Measurements from ENCODE around the gene CNOT6. TPM values are rescaled to one million over a fixed set of nuclear protein-coding genes. Genes with fewer than 3 reads are reported as not detected.

Gene CNOT6
- total and polyA plus RNA-seq, 8 donors: 4.7 to 38.2 (median 12.5) TPM

DNA sequence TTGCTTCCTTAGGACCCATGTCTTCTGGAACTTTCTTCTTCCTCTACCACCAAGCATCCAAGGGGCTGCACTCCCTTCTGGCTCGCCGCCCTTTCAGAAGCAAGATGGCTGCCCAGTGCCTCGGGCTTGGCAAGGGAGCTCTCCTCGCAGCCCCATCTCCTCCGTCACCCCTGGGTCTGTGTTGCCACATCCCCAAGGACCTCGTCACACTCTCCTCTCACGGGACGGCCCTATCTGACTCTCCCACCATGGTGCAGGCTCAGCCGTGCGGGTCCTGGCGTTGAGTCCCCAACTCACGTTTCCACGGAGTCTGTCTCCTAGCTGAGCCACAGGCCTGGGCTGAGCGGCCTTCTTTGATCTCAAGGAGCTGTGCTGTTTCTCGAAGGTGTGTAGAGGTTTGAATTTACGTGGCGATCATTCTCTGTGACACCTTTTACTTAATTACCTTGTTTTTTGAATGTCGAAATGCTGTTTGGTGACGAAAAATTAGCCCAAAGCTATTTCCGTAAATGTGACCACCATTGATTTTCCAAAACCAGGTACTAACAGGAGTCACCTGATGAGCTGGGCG lies 112.1 kb downstream of the CNOT6 start:
- Histone ChIP-seq H3K27me3 (peaks cover 0 to 5% (median 0%) of the 10 kb centered on the region in 3 donors), H3K4me3 (no peak overlapping the region), H3K27ac (no peak overlapping the region), H3K9me3 (no peaks in the 10 kb centered on the region), H3K36me3 (no peaks in the 10 kb centered on the region), H3K4me1 (no peaks in the 10 kb centered on the region)
- 75 to 81% (median 79%) methylated on average over 21 of the region's 21 CpGs for WGBS, 5 donors
- DNase-seq: no peak
- intact Hi-C loops (cut with DNase I; ENCODE audit: low total_unique reads): no loop called here
- TF ChIP-seq, protein P1, sequence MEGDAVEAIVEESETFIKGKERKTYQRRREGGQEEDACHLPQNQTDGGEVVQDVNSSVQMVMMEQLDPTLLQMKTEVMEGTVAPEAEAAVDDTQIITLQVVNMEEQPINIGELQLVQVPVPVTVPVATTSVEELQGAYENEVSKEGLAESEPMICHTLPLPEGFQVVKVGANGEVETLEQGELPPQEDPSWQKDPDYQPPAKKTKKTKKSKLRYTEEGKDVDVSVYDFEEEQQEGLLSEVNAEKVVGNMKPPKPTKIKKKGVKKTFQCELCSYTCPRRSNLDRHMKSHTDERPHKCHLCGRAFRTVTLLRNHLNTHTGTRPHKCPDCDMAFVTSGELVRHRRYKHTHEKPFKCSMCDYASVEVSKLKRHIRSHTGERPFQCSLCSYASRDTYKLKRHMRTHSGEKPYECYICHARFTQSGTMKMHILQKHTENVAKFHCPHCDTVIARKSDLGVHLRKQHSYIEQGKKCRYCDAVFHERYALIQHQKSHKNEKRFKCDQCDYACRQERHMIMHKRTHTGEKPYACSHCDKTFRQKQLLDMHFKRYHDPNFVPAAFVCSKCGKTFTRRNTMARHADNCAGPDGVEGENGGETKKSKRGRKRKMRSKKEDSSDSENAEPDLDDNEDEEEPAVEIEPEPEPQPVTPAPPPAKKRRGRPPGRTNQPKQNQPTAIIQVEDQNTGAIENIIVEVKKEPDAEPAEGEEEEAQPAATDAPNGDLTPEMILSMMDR (IDR thresholded peaks at IDR 0.05): no peak
- TF ChIP-seq POLR2AphosphoS5 (IDR thresholded peaks at IDR 0.05): no peak

DNA sequence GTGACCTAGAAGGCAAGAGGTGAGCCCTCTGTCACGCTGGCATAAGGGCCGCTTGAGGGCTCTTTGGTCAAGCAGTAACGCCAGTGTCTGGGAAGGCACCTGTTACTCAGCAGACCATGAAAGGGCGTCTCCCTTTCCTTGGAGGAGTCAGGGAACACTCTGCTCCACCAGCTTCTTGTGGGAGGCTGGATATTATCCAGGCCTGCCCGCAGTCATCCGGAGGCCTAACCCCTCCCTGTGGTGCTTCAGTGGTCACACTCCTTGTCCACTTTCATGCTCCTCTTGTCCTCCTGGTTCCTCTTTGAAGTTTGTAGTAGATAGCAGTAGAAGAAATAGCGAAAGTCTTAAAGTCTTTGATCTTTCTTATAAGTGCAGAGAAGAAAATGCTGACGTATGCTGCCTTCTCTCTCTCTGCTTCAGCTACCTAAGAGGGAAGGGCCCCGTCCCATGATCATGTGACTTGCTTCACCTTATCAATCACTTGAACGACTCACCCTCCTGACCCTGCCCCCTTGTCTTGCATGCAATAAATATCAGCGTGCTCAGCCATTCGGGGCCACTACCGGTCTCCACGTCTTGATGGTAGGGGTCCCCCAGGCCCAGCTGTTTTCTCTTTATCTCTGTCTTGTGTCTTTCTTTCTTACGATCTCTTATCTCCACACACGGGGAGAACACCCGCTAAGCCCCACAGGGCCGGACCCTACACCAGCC lies 113.8 kb downstream of the CNOT6 start:
- 30 to 49% (median 45%) methylated on average over 18 of the region's 18 CpGs for WGBS, 5 donors
- Histone ChIP-seq H3K4me1 (no peaks in the 10 kb centered on the region), H3K27me3 (peaks cover 0 to 5% (median 0%) of the 10 kb centered on the region in 3 donors), H3K27ac (no peak overlapping the region), H3K9me3 (no peaks in the 10 kb centered on the region), H3K4me3 (no peak overlapping the region), H3K36me3 (no peaks in the 10 kb centered on the region)
- peak in 1 of 2 donors; percentile 66 for DNase-seq
- TF ChIP-seq POLR2A (IDR thresholded peaks at IDR 0.05): no peak
- no peak for TF ChIP-seq POLR2AphosphoS5 (IDR thresholded peaks at IDR 0.05)
- TF ChIP-seq, protein P1 (IDR thresholded peaks at IDR 0.05): no peak
- TF ChIP-seq EP300 (IDR thresholded peaks at IDR 0.05): no peak
- intact Hi-C loops (cut with DNase I; ENCODE audit: low total_unique reads): no loop called here

DNA sequence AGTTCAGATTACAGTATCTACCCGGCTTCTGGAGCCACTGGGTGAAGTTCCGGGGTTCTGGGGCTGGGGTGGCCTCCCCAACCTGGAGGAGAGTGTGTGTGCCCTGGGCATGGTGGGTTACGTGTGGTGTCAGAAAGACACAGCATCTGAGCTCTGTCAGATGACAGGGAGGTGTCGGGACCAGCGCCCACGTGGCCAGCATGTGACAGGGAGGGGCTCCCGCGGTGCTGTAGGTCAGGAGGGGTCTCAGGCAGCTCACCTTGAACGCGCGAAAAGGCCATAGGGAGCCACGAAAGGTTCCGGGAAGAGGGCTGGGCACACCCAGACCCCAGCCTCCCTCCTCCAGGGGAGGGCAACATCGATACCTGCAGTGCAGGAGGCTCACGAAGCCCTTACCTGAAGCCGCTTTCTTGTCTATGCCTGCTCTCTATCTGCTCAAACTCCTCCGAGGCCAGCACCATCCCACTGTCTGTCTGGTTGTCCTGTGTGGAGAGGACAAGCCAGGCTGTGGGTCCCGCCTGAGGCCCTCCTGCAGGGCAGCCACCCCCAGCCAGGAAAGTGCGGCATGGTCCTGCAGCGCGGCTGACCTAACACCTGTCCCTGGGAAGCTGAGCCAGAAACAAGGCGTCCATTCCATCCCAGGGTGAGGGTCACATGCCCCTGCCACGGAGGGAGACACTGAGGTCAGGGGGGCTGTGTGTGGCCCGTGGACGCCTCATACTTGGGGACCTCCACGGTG lies 114.6 kb downstream of the CNOT6 start:
- H3K36me3 ChIP-seq: no peaks in the 10 kb centered on the region
- TF ChIP-seq EP300 (IDR thresholded peaks at IDR 0.05): no peak
- TF ChIP-seq, protein P1 (IDR thresholded peaks at IDR 0.05): no peak
- no peak for TF ChIP-seq POLR2AphosphoS5 (IDR thresholded peaks at IDR 0.05)
- no peak for TF ChIP-seq POLR2A (IDR thresholded peaks at IDR 0.05)
- H3K4me3 ChIP-seq: no peak overlapping the region
- intact Hi-C loops (cut with DNase I; ENCODE audit: low total_unique reads): no loop called here
- no peak for DNase-seq
- H3K27ac ChIP-seq: no peak overlapping the region
- H3K9me3 ChIP-seq: no peaks in the 10 kb centered on the region
- WGBS, 5 donors: 82 to 90% (median 87%) methylated on average over 23 to 26 of the region's 26 CpGs
- peaks cover 0 to 5% (median 0%) of the 10 kb centered on the region in 3 donors for H3K27me3 ChIP-seq
- H3K4me1 ChIP-seq: no peaks in the 10 kb centered on the region

DNA sequence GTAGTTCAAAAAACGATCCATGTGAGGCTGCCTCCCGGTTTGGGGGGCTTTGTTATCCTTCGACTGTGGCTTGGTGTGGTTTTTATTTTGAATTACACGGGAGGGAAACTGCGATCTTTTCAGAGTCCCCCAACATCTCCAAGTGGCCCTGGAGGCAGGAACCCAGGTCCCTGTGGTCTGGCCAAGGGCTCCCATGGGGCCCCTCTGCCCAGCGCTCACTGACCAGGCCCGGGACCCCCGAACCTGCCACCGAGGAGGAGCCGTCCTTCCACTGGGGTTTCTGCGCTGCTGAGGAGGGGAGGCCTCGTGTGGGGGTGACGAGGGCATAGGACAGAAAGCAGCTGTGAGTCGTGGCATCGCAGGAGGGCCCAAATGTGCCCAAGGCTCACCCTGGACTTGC lies 115.2 kb downstream of the CNOT6 start:
- Histone ChIP-seq H3K9me3 (no peaks in the 10 kb centered on the region), H3K36me3 (no peaks in the 10 kb centered on the region), H3K27ac (no peak overlapping the region), H3K4me1 (no peaks in the 10 kb centered on the region), H3K4me3 (no peak overlapping the region), H3K27me3 (peaks cover 0 to 5% (median 0%) of the 10 kb centered on the region in 3 donors)
- WGBS, 5 donors: 84 to 91% (median 87%) methylated on average over 15 of the region's 15 CpGs
- DNase-seq: no peak
- no peak for TF ChIP-seq POLR2AphosphoS5 (IDR thresholded peaks at IDR 0.05)
- no peak for TF ChIP-seq EP300 (IDR thresholded peaks at IDR 0.05)
- no peak for TF ChIP-seq POLR2A (IDR thresholded peaks at IDR 0.05)
- TF ChIP-seq, protein P1 (IDR thresholded peaks at IDR 0.05): no peak
- intact Hi-C loops (cut with DNase I; ENCODE audit: low total_unique reads): no loop called here

All from stomach (tissue), 9 donors.